HCT116 (cell line): ENCODE results near the gene SDK1. TPM values are rescaled to one million over a fixed set of nuclear protein-coding genes. Genes with fewer than 3 reads are reported as not detected.

Experiments
- ATAC-seq: fragments of 200-7000 bp; cut with Tn5 transposase; 2 replicates; pipeline ENCODE4 v1.9.1; 2020; ENCODE audit warnings: mild to moderate bottlenecking, moderate library complexity
- BruUV-seq: library from RNA; stranded (reverse); fragments of 400-500 nt; replicated peaks from 2 replicates; lab custom pipeline; 2021; lab: Mats Ljungman, UMichigan
- CTCF ChIA-PET: fragments of 300-600 bp; sonication (Branson Sonifier 250); formaldehyde crosslinking; loops from one replicate; lab custom pipeline; 2021; ENCODE audit warnings: antibody characterized with exemption; lab: Charles Lee
- POLR2A ChIA-PET: fragments of 300-600, 350-600 bp; sonication (Branson Sonifier 250); formaldehyde crosslinking; loops from one replicate; lab custom pipeline; 2021; ENCODE audit warnings: antibody characterized with exemption; lab: Charles Lee
- RAD21 ChIA-PET, 2 experiments: fragments of 300-600 bp; sonication (Branson Sonifier 250); formaldehyde crosslinking; loops; one replicate each; lab custom pipeline; 2023; ENCODE audit warnings: low total read pairs in 2 of 2; ENCODE audit not compliant: uncharacterized antibody in 2 of 2, unreplicated experiment in 2 of 2, low non-redundant PET in 1 of 2; lab: Charles Lee
- DNase-seq: peaks from one replicate; pipeline ENCODE4 v3.0.0-alpha.2; 2010; ENCODE audit warnings: low read depth, low spot score
- H2AFZ ChIP-seq: fragments of 200-600 bp; shearing (Covaris generic), sonication (generic); 2 replicates; pipeline ENCODE4 v1.6.1; 2017; ENCODE audit warnings: low read depth, mixed run types, mixed read lengths, antibody characterized with exemption, low read length; ENCODE audit not compliant: poor library complexity, severe bottlenecking
- H3K27ac ChIP-seq: 2 replicates; pipeline ENCODE4 v1.5.1; 2012; ENCODE audit warnings: low read depth, low read length
- H3K27me3 ChIP-seq: fragments of 200-600 bp; sonication (generic); 2 replicates; pipeline ENCODE4 v1.6.1; 2016; ENCODE audit warnings: mixed run types, low read length, mixed read lengths; ENCODE audit not compliant: insufficient read depth
- H3K36me3 ChIP-seq, 2 experiments: fragments of 200-500 bp in 1 of 2; fragments of 200-600 bp in 1 of 2; sonication (Bioruptor generic) in 1 of 2; sonication (generic) in 1 of 2; 2 replicates each; pipeline versions ENCODE4 v1.5.1 to v1.6.1; 2014 to 2016; ENCODE audit warnings: low read length in 2 of 2, inconsistent platforms in 1 of 2, mixed read lengths in 1 of 2, mixed run types in 1 of 2; ENCODE audit not compliant: insufficient read depth in 2 of 2, control insufficient read depth in 1 of 2
- H3K4me1 ChIP-seq, 2 experiments: fragments of 200-600 bp in 1 of 2; sonication (generic) in 1 of 2; 2 replicates each; pipeline versions ENCODE4 v1.5.1 to v1.6.1; 2012 to 2017; ENCODE audit warnings: low read length in 2 of 2, inconsistent platforms in 1 of 2, mild to moderate bottlenecking in 1 of 2, mixed read lengths in 1 of 2, mixed run types in 1 of 2, moderate library complexity in 1 of 2; ENCODE audit not compliant: insufficient read depth in 2 of 2, control insufficient read depth in 1 of 2
- H3K4me2 ChIP-seq: fragments of 200-600 bp; sonication (generic); 2 replicates; pipeline ENCODE4 v1.6.1; 2017; ENCODE audit warnings: mixed run types, low read length, mixed read lengths
- H3K4me3 ChIP-seq, 2 experiments: fragments of 200-600 bp in 1 of 2; sonication (generic) in 1 of 2; replicated peaks in 1 of 2; 2 replicates each; pipeline ENCODE4 v1.5.1; 2011 to 2016; ENCODE audit warnings: low read length in 2 of 2, control low read depth in 1 of 2, low read depth in 1 of 2, mild to moderate bottlenecking in 1 of 2, mixed read lengths in 1 of 2, mixed run types in 1 of 2
- H3K79me2 ChIP-seq: fragments of 200-600 bp; sonication (generic); 2 replicates; pipeline ENCODE4 v1.6.1; 2017; ENCODE audit warnings: mild to moderate bottlenecking, mixed run types, low read length, moderate library complexity, mixed read lengths; ENCODE audit not compliant: insufficient read depth
- H3K9ac ChIP-seq: fragments of 200-600 bp; sonication (generic); 2 replicates; pipeline ENCODE4 v1.6.1; 2016; ENCODE audit warnings: low read length, mixed read lengths
- H3K9me2 ChIP-seq: fragments of 200-600 bp; sonication (generic), shearing (Covaris generic); 2 replicates; pipeline ENCODE4 v1.6.1; 2017; ENCODE audit warnings: mixed run types, mild to moderate bottlenecking, moderate library complexity; ENCODE audit not compliant: insufficient read depth
- H3K9me3 ChIP-seq, 2 experiments: fragments of 200-500 bp in 1 of 2; fragments of 200-600 bp in 1 of 2; sonication (Bioruptor generic) in 1 of 2; sonication (generic) in 1 of 2; 2 replicates each; pipeline ENCODE4 v1.6.1; 2014 to 2017; ENCODE audit warnings: low read length in 2 of 2, mixed read lengths in 2 of 2, inconsistent platforms in 1 of 2, low read depth in 1 of 2, mild to moderate bottlenecking in 1 of 2, mixed run types in 1 of 2, moderate library complexity in 1 of 2; ENCODE audit not compliant: control insufficient read depth in 1 of 2, insufficient read depth in 1 of 2
- H4K20me1 ChIP-seq: fragments of 200-600 bp; sonication (generic), shearing (Covaris generic); 2 replicates; pipeline ENCODE4 v1.6.1; 2017; ENCODE audit warnings: mixed run types, mild to moderate bottlenecking, moderate library complexity; ENCODE audit not compliant: insufficient read depth
- ATF3 ChIP-seq: IDR thresholded peaks from 2 replicates; pipeline ENCODE4 v1.6.1; 2012
- CBX3 ChIP-seq: IDR thresholded peaks from 2 replicates; pipeline ENCODE4 v1.6.1; 2012; ENCODE audit warnings: low read depth
- ELF1 ChIP-seq: IDR thresholded peaks from 2 replicates; pipeline ENCODE4 v1.6.1; 2012; ENCODE audit warnings: low read depth, borderline replicate concordance
- POLR2AphosphoS5 ChIP-seq: IDR thresholded peaks from 2 replicates; pipeline ENCODE4 v1.6.1; 2011; ENCODE audit warnings: mild to moderate bottlenecking, low read depth, low read length, moderate library complexity
- REST ChIP-seq: IDR thresholded peaks from 2 replicates; pipeline ENCODE4 v1.6.1; 2012; ENCODE audit warnings: low read depth
- SIN3A ChIP-seq: IDR thresholded peaks from 2 replicates; pipeline ENCODE4 v1.6.1; 2012; ENCODE audit warnings: low read depth
- SRF ChIP-seq: IDR thresholded peaks from 2 replicates; pipeline ENCODE4 v1.6.1; 2012; ENCODE audit warnings: low read depth
- YY1 ChIP-seq: IDR thresholded peaks from 2 replicates; pipeline ENCODE4 v1.6.1; 2011; ENCODE audit warnings: low read length, low read depth, moderate library complexity, mild to moderate bottlenecking; ENCODE audit not compliant: insufficient replicate concordance; ENCODE audit errors: extremely low read depth
- ZBTB33 ChIP-seq: IDR thresholded peaks from 2 replicates; pipeline ENCODE4 v1.6.1; 2011; ENCODE audit warnings: mild to moderate bottlenecking, low read length, moderate library complexity; ENCODE audit not compliant: insufficient replicate concordance; ENCODE audit errors: extremely low read depth
- ZFX ChIP-seq: fragments of 450-650 bp; IDR thresholded peaks from 2 replicates; pipeline ENCODE4 v1.6.1; 2017
- intact Hi-C: fragments of 100-400 bp; cut with micrococcal nuclease; formaldehyde crosslinking; loops from 2 replicates; pipeline ENCODE4 v1.10.0; 2022
- total RNA-seq: library from RNA; stranded (reverse); gene quantifications from one replicate; pipeline ENCODE4 v1.2.1, GENCODE V29; 2021; ENCODE audit not compliant: unreplicated experiment

The SDK1 gene
- total RNA-seq, 1 experiment from 2014 or later = 0.05 TPM

GRCh38 chr7:4159761-4160554 lies 858.9 kb downstream of the SDK1 start:
- H3K27me3 ChIP-seq = no peaks in the 10 kb centered on the region
- no peaks in the 10 kb centered on the region for H3K4me1 ChIP-seq
- H3K4me2 ChIP-seq = no peak overlapping the region
- H2AFZ ChIP-seq = no peak overlapping the region
- intact Hi-C loops = no loop called here
- no peaks in the 10 kb centered on the region for H4K20me1 ChIP-seq
- H3K9ac ChIP-seq = no peak overlapping the region
- ChIA-PET CTCF (no interaction called here), POLR2A (no interaction called here), RAD21 (no interaction called here)
- no peaks in the 10 kb centered on the region for H3K9me2 ChIP-seq
- no peak for ATAC-seq
- BruUV-seq = no TSS peak
- no peak overlapping the region for H3K4me3 ChIP-seq
- no peak overlapping the region for H3K27ac ChIP-seq
- no peak for TF ChIP-seq ELF1
- no peak for TF ChIP-seq SIN3A
- no peak for TF ChIP-seq CBX3
- no peak for TF ChIP-seq ZFX
- TF ChIP-seq ATF3 = no peak
- TF ChIP-seq POLR2AphosphoS5 = no peak
- TF ChIP-seq SRF = no peak
- no peak for TF ChIP-seq REST
- TF ChIP-seq ZBTB33 = no peak
- no peak for TF ChIP-seq YY1
- no peaks in the 10 kb centered on the region for H3K9me3 ChIP-seq
- H3K36me3 ChIP-seq = no peaks in the 10 kb centered on the region
- H3K79me2 ChIP-seq = no peaks in the 10 kb centered on the region
- no peak for DNase-seq
